Measurements from ENCODE around the gene FES.

The FES gene

GRCh38 chr15:90903733-90904536, 19.6 kb downstream of the FES start:
- DNase-seq (ENCODE audit: low spot score): peak; percentile 55
- TF ChIP-seq CTCF (IDR thresholded peaks at IDR 0.05; ENCODE audit: extremely low read depth, insufficient read depth, missing control alignments): no peak
- in situ Hi-C loops (cut with MboI; ENCODE audit: low pct_unique_long_range_greater_than_20kb, low sequenced_read_pairs, unreplicated experiment): no loop called here

- DNase-seq (ENCODE audit: low spot score): no peak
- TF ChIP-seq CTCF (IDR thresholded peaks at IDR 0.05; ENCODE audit: extremely low read depth, insufficient read depth, missing control alignments): no peak
- in situ Hi-C loops (cut with MboI; ENCODE audit: low pct_unique_long_range_greater_than_20kb, low sequenced_read_pairs, unreplicated experiment): no loop called here
Observed at GRCh38 chr15:90904746-90905145, 20.4 kb downstream of the FES start.

GRCh38 chr15:90905306-90906180, 21.2 kb downstream of the FES start:
- in situ Hi-C loops (cut with MboI; ENCODE audit: low pct_unique_long_range_greater_than_20kb, low sequenced_read_pairs, unreplicated experiment): no loop called here
- TF ChIP-seq CTCF (IDR thresholded peaks at IDR 0.05; ENCODE audit: extremely low read depth, insufficient read depth, missing control alignments): no peak
- no peak for DNase-seq (ENCODE audit: low spot score)

GRCh38 chr15:90906181-90906849, 22.0 kb downstream of the FES start:
- TF ChIP-seq CTCF (IDR thresholded peaks at IDR 0.05; ENCODE audit: extremely low read depth, insufficient read depth, missing control alignments): no peak
- in situ Hi-C loops (cut with MboI; ENCODE audit: low pct_unique_long_range_greater_than_20kb, low sequenced_read_pairs, unreplicated experiment): no loop called here
- no peak for DNase-seq (ENCODE audit: low spot score)

- no peak for TF ChIP-seq CTCF (IDR thresholded peaks at IDR 0.05; ENCODE audit: extremely low read depth, insufficient read depth, missing control alignments)
- in situ Hi-C loops (cut with MboI; ENCODE audit: low pct_unique_long_range_greater_than_20kb, low sequenced_read_pairs, unreplicated experiment): no loop called here
- DNase-seq (ENCODE audit: low spot score): no peak
Observed at GRCh38 chr15:90907051-90907660, 22.9 kb downstream of the FES start.

Measured in GM13977 (cell line).